Karpas-422 (cell line): ENCODE measurements around the gene ATXN2. TPM values are rescaled to one million over a fixed set of nuclear protein-coding genes. Genes with fewer than 3 reads are reported as not detected.
"Not testable (repeated sequence)": the region's sequence is repeated elsewhere in the genome, so short reads cannot be mapped to it uniquely, and the experiment has no call there.

Experiments used
- DNase-seq: peaks from one replicate; pipeline ENCODE4 v3.0.0-alpha.2; 2015
- H2AFZ ChIP-seq: fragments of 200-600 bp; sonication (generic); 2 replicates; pipeline ENCODE4 v1.6.1; 2014; ENCODE audit warnings: antibody characterized with exemption, low read length, mixed read lengths
- H3K27ac ChIP-seq: fragments of 200-600 bp; sonication (generic); 2 replicates; pipeline ENCODE4 v1.5.1; 2014; ENCODE audit warnings: mild to moderate bottlenecking, low read length, moderate library complexity
- H3K27me3 ChIP-seq: fragments of 200-600 bp; sonication (generic); 2 replicates; pipeline ENCODE4 v1.6.1; 2014; ENCODE audit warnings: low read length, mixed read lengths
- H3K36me3 ChIP-seq: fragments of 200-600 bp; sonication (generic); 2 replicates; pipeline ENCODE4 v1.6.1; 2014; ENCODE audit warnings: low read length, mixed read lengths; ENCODE audit not compliant: insufficient read depth
- H3K4me1 ChIP-seq: fragments of 200-600 bp; sonication (generic); 2 replicates; pipeline ENCODE4 v1.6.1; 2014; ENCODE audit warnings: mild to moderate bottlenecking, low read length, mixed read lengths
- H3K4me2 ChIP-seq: fragments of 200-600 bp; sonication (generic); 2 replicates; pipeline ENCODE4 v1.6.1; 2014; ENCODE audit warnings: low read length, low read depth, mild to moderate bottlenecking; ENCODE audit not compliant: poor library complexity, severe bottlenecking
- H3K4me3 ChIP-seq: fragments of 200-600 bp; sonication (generic); 2 replicates; pipeline ENCODE4 v1.5.1; 2014; ENCODE audit warnings: mild to moderate bottlenecking, antibody characterized with exemption, low read length, mixed read lengths
- H3K79me2 ChIP-seq: fragments of 200-600 bp; sonication (generic); 2 replicates; pipeline ENCODE4 v1.6.1; 2014; ENCODE audit warnings: mild to moderate bottlenecking, low read length, mixed read lengths
- H3K9ac ChIP-seq: fragments of 200-600 bp; sonication (generic); 2 replicates; pipeline ENCODE4 v1.6.0; 2014; ENCODE audit warnings: low read length
- H3K9me2 ChIP-seq: fragments of 200-600 bp; sonication (generic), shearing (Covaris generic); replicated peaks from 2 replicates; pipeline ENCODE4 v1.6.0; 2014; ENCODE audit warnings: mild to moderate bottlenecking, low read length, moderate library complexity; ENCODE audit not compliant: insufficient read depth
- H3K9me3 ChIP-seq: fragments of 300-700, 200-600 bp; sonication (generic); 2 replicates; pipeline ENCODE4 v1.6.1; 2014; ENCODE audit warnings: low read length, mixed read lengths
- H4K20me1 ChIP-seq: fragments of 200-600 bp; sonication (generic); 2 replicates; pipeline ENCODE4 v1.6.1; 2014; ENCODE audit warnings: mild to moderate bottlenecking, antibody characterized with exemption, low read length, low read depth; ENCODE audit not compliant: insufficient read depth
- total RNA-seq: library from RNA; depleted of rRNA; stranded (reverse); fragments of >200 nt; shearing (Covaris generic); gene quantifications from 2 replicates; pipeline ENCODE4 v1.2.3, GENCODE V29; 2014; ENCODE audit warnings: low replicate concordance

The ATXN2 gene
- total RNA-seq, 1 experiment from 2014 or later: 50.6 TPM

DNA sequence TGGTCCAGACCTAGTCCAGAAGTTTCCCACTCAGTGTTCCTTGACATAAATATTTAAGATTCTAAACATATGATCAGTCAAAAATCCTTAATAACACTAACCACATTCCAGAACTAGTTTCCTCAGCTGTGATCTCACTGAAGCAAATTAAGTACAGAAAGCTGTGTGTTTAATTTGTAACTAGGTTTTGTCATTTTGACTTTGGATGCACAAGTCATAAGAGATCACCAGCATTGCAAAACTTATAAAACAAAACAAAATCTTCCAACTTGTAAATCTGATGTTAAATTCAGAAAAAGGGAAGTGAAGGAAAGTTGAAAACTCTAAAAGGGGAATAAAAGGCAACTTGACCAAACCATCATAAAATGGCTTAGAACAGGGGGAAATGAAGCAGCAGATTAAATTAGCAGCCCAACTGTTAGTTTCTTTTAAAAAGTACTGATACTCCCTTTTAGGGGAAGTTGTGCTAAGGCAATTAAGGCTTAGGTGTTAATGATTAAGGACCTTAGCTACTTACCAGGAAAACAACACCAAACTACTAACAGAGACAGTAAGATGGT lies 136.8 kb downstream of the ATXN2 start:
- Histone ChIP-seq H3K9ac (0 out of 2 replicates have a peak overlapping the region, but pooled peaks have one; percentile 9), H3K27ac (peak overlapping the region; percentile 53), H3K4me1 (peaks cover 19% of the 10 kb centered on the region), H3K4me3 (no peak overlapping the region), H3K9me2 (no peaks in the 10 kb centered on the region), H3K27me3 (no peaks in the 10 kb centered on the region), H3K4me2 (no peak overlapping the region), H4K20me1 (no peaks in the 10 kb centered on the region), H2AFZ (no peak overlapping the region), H3K9me3 (no peaks in the 10 kb centered on the region), H3K36me3 (peaks cover 25% of the 10 kb centered on the region), H3K79me2 (peaks cover 25% of the 10 kb centered on the region)
- no peak for DNase-seq

DNA sequence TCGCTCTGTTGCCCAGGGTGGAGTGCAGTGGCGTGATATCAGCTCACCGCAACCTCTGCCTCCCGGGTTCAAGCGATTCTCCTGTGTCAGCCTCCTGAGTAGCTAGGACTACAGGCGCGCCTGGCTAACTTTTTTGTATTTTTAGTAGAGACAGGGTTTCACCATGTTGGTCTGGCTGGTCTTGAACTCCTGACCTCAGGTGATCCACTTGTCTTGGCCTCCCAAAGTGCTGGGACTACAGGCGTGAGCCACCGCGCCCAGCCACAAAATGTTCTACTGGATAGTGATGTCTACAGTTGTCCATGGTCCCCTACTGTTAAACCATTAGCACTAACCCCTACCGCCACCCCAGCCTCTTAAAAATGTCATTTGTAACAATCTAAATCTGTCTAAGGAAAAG lies 139.0 kb downstream of the ATXN2 start:
- H3K9ac ChIP-seq, H3K4me3 ChIP-seq, H3K9me2 ChIP-seq, H3K27me3 ChIP-seq, DNase-seq, H3K4me2 ChIP-seq, H3K9me3 ChIP-seq, H2AFZ ChIP-seq, H4K20me1 ChIP-seq, H3K27ac ChIP-seq: not testable (repeated sequence)
- Histone ChIP-seq H3K4me1 (peaks cover 19% of the 10 kb centered on the region), H3K79me2 (peaks cover 20% of the 10 kb centered on the region), H3K36me3 (peaks cover 31% of the 10 kb centered on the region)

DNA sequence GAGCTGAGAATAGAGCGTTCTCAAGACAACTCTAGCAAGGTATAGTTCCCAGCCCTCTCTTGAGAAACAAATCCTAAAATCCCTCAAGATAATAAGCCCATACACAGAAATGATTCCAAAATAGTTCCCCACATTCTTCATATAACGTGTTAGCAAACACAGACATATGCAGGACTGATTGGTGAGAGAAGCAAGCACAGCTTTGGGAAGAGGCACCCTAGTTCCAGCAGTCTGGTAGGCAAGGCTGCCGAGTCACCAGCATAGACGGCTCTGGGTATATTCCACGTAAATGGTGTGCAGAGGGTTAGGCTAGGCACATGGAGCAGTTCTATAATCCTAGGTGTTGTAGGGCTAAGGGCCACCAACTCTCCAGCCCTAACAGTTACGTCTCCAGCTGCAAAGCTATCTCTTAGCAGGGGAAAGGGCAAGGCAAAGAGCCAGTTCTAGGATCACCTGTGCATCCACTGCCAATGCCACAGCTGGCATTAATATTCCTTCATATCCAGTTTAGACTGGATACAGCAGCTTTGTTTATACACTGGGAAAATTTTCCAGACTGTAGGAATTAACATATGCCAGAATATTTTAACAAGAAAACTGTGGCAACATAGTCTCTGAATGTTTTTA lies 140.5 kb downstream of the ATXN2 start:
- H3K9ac ChIP-seq: no peak overlapping the region
- no peak overlapping the region for H2AFZ ChIP-seq
- H3K4me1 ChIP-seq: peaks cover 16% of the 10 kb centered on the region
- no peak overlapping the region for H3K4me2 ChIP-seq
- DNase-seq: no peak
- H3K27ac ChIP-seq: no peak overlapping the region
- H3K9me2 ChIP-seq: no peaks in the 10 kb centered on the region
- peaks cover 11% of the 10 kb centered on the region; the same call in 1 of the 2 replicates for H3K79me2 ChIP-seq
- H3K9me3 ChIP-seq: no peaks in the 10 kb centered on the region
- no peaks in the 10 kb centered on the region for H4K20me1 ChIP-seq
- peaks cover 30% of the 10 kb centered on the region for H3K36me3 ChIP-seq
- no peaks in the 10 kb centered on the region for H3K27me3 ChIP-seq
- H3K4me3 ChIP-seq: no peak overlapping the region

DNA sequence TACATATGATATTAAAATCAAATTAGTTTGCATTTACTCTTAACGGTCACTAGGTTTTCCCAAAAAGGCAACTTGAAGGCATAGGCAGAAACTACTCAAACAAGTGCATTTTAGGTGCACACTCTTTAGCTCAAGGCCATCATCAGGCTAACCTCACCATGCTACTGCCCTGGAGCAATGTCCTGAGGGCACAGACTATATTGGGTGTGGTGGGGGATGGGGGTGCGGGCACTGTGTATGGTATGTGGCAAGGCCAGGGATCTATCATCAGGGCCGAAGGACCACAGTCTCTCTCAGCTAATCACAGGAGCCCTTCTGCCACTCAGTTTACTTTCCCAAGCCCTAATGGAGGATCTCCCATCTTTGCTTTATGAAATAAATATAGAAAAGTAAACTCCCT lies 141.5 kb downstream of the ATXN2 start:
- no peaks in the 10 kb centered on the region for H3K9me2 ChIP-seq
- H3K4me3 ChIP-seq: no peak overlapping the region
- H3K36me3 ChIP-seq: peaks cover 30% of the 10 kb centered on the region
- H3K27me3 ChIP-seq: no peaks in the 10 kb centered on the region
- no peaks in the 10 kb centered on the region for H3K9me3 ChIP-seq
- H4K20me1 ChIP-seq: no peaks in the 10 kb centered on the region
- H3K9ac ChIP-seq: no peak overlapping the region
- H2AFZ ChIP-seq: no peak overlapping the region
- H3K4me1 ChIP-seq: peaks cover 5% of the 10 kb centered on the region
- H3K27ac ChIP-seq: no peak overlapping the region
- no peak for DNase-seq
- H3K4me2 ChIP-seq: no peak overlapping the region
- H3K79me2 ChIP-seq: 0 out of 2 replicates have a peak, but pooled peaks cover 3% of the 10 kb centered on the region

DNA sequence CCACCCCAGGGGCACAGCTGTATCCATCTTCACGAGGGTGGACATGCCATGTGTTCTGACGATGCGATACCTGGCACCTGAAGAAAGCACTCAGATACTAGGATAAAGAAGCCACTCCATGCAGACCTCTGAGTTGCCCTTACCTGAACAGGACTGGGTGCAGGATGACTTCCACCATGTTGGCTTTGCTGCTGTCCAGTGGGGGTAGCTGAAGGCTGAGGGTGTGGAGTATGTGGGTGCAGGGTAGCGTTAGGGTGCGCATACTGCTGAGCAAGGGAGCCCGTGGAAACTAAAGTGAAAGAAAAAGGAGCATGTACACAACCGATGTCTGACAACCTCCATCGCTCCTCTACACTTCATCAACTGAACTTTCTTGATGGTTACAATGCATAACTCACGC lies 142.0 kb downstream of the ATXN2 start:
- Histone ChIP-seq H3K36me3 (peaks cover 30% of the 10 kb centered on the region), H3K4me2 (no peak overlapping the region), H3K9me2 (no peaks in the 10 kb centered on the region), H3K27ac (no peak overlapping the region), H3K9me3 (no peaks in the 10 kb centered on the region), H2AFZ (no peak overlapping the region), H3K27me3 (no peaks in the 10 kb centered on the region), H4K20me1 (no peaks in the 10 kb centered on the region), H3K4me3 (no peak overlapping the region), H3K4me1 (peaks cover under 1% of the 10 kb centered on the region; the same call in 1 of the 2 replicates), H3K79me2 (0 out of 2 replicates have a peak, but pooled peaks cover 3% of the 10 kb centered on the region), H3K9ac (no peak overlapping the region)
- no peak for DNase-seq

DNA sequence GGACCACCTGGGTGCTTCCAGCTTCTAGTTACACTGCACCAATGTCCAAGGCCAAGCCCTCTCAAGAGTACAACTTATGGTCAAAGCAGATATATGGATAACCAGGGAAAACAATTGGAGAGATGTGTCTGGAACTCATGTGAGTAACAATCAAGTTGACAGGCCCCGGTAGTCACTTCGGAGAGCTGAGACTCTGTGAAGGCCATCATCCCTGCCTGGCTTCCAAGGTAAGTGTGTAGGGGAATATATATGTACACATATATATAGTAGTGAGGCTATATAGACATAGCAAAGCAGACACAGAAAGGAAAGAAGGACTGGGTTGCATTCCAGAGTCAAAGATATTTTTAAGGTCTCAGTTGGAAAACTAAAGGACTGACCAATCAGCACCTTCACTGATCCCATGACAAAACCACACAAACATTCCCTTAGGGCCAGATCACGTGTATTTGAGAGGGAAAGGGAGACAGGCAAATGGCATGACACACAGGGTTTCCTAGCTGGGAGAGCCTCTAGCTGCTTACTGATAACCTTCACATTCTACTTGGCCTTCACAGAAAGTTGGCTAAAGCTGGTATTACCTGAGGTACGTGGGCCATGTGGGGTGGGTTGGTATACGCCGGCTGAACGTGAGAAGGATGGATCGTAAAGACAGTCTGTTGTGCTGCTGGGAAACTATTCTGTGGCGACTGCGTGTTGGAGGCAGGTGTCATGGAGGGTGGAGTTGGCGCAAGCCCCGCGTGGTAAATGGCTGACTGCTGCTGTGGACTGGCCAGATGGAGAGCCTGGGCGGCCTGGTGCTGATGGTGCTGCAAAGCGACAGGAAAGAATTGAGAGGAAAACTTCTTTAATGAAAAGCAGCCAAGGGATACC lies 143.4 kb downstream of the ATXN2 start:
- Histone ChIP-seq H2AFZ (no peak overlapping the region), H4K20me1 (no peaks in the 10 kb centered on the region), H3K9me2 (no peaks in the 10 kb centered on the region), H3K4me2 (no peak overlapping the region), H3K27me3 (no peaks in the 10 kb centered on the region), H3K79me2 (peaks cover 11% of the 10 kb centered on the region), H3K9ac (no peak overlapping the region), H3K36me3 (peaks cover 36% of the 10 kb centered on the region), H3K9me3 (no peaks in the 10 kb centered on the region), H3K4me1 (peaks cover 3% of the 10 kb centered on the region), H3K4me3 (no peak overlapping the region), H3K27ac (no peak overlapping the region)
- no peak for DNase-seq

DNA sequence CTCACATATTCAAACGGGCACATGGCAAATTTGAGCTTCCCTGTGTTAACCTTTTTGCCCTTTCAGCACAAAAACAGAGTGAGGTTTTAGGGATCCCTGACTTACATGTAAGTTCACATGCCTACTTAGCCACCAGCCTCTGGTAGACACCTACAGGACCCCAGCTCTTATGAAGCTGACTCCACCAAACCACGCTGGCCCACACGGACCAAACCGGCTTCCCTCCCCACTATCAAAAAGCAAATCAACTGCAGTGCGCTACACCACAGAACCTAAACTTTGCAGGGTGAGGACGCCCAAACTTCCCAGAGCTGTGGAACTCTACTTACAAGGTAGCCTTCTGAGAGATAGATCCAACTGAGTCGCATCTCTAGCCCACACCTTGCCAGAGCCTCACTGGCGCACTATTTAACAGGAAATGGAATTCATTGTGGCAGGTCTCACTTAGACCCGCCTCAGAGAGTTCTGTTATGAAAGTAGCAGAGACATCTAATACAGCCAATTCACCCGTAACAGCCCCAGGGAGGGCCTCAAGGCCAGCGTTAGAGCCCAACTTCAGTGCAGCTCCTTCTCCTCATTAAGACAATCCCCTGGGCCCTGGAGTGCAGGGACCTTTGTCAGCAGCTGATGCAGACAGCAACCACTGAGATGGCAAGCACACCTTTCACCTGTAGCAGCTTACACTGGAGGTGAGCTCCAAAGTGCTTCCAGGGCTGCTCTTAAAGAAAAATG lies 144.2 kb downstream of the ATXN2 start:
- Histone ChIP-seq H3K4me1 (peaks cover 11% of the 10 kb centered on the region), H3K9me2 (no peaks in the 10 kb centered on the region), H3K4me3 (no peak overlapping the region), H3K4me2 (no peak overlapping the region), H3K36me3 (peaks cover 37% of the 10 kb centered on the region; the same call in 1 of the 2 replicates), H3K9me3 (no peaks in the 10 kb centered on the region), H3K27ac (no peak overlapping the region), H3K9ac (no peak overlapping the region), H4K20me1 (no peaks in the 10 kb centered on the region), H2AFZ (no peak overlapping the region), H3K79me2 (peaks cover 17% of the 10 kb centered on the region), H3K27me3 (no peaks in the 10 kb centered on the region)
- DNase-seq: no peak
